ENCODE measurements around the gene FURIN.

Gene FURIN

DNA sequence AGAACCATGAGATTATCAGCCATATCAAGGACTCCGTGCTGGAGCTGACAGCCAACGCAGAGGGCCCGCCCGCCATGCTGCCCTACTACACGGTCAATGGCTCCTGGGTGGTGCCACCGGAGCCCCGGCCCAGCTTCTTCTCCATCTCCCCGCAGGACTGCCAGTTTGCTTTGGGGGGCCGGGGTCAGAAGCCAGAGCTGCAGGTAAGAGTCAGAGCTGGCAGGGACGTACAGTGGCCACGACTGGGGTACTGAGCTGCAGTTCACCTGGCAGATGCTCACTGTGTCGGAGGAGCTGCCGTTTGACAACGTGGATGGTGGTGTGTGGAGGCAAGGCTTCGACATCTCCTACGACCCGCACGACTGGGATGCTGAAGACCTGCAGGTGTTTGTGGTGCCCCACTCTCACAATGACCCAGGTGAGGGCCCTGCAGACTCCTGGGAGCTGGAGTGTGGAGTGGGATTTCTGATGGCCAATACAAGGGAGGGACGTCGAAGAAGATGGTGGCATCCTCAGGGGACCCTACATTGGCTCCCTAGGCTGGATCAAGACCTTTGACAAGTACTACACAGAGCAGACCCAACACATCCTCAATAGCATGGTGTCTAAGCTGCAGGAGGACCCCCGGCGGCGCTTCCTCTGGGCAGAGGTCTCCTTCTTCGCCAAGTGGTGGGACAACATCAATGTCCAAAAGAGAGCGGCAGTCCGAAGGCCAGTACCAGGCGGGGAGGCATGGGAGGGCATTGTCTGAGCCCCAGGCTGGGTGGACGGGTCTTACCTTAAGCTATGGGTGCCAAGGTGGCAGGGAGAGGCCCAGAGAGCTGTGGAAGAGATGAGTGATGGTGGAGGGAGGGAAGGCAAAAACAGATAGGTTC is 37.2 kb downstream of the FURIN start:
- Histone ChIP-seq H3K4me3 (replicated peaks; ENCODE audit: insufficient read depth, low read length) (no peak overlapping the region), H3K27me3 (ENCODE audit: insufficient read depth, poor library complexity, severe bottlenecking) (no peaks in the 10 kb centered on the region), H3K27ac (replicated peaks) (no peak overlapping the region)
- TF ChIP-seq REST (IDR thresholded peaks at IDR 0.05; ENCODE audit: insufficient replicate concordance, low read depth) = no peak
- DNase-seq (ENCODE audit: low read depth in 1 of 2, low spot score in 1 of 2) = no peak

DNA sequence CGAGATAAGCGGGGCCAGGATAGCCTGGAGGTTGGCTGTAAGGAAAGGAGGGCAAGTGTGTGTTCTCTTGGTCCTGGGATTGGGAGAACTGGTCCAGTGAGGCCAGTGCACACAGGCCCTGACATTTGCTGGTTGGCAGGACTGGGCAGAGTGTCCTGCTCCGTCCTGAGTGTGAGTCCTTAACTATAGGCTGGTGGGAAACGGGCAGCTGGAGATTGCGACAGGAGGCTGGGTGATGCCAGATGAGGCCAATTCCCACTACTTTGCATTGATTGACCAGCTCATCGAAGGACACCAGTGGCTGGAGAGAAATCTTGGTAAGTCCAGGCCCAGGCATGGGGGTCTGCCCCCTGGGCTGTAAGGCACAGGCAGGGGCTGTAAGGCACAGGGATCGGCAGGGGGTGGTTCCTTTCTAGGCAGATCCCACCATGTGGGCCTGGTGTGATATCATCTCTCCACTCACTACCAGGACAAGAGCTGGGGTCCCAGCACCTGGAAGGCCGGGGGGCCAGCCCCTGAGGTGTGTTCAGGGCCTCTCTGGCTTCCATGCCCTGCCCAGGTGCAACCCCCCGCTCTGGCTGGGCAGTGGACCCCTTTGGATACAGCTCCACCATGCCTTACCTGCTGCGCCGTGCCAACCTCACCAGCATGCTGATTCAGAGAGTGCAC is 37.9 kb downstream of the FURIN start:
- H3K27ac ChIP-seq (replicated peaks) = no peak overlapping the region
- DNase-seq (ENCODE audit: low read depth in 1 of 2, low spot score in 1 of 2) = no peak
- no peaks in the 10 kb centered on the region for H3K27me3 ChIP-seq (ENCODE audit: insufficient read depth, poor library complexity, severe bottlenecking)
- no peak for TF ChIP-seq REST (IDR thresholded peaks at IDR 0.05; ENCODE audit: insufficient replicate concordance, low read depth)
- TF ChIP-seq, protein P1, sequence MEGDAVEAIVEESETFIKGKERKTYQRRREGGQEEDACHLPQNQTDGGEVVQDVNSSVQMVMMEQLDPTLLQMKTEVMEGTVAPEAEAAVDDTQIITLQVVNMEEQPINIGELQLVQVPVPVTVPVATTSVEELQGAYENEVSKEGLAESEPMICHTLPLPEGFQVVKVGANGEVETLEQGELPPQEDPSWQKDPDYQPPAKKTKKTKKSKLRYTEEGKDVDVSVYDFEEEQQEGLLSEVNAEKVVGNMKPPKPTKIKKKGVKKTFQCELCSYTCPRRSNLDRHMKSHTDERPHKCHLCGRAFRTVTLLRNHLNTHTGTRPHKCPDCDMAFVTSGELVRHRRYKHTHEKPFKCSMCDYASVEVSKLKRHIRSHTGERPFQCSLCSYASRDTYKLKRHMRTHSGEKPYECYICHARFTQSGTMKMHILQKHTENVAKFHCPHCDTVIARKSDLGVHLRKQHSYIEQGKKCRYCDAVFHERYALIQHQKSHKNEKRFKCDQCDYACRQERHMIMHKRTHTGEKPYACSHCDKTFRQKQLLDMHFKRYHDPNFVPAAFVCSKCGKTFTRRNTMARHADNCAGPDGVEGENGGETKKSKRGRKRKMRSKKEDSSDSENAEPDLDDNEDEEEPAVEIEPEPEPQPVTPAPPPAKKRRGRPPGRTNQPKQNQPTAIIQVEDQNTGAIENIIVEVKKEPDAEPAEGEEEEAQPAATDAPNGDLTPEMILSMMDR (IDR thresholded peaks at IDR 0.05; ENCODE audit: insufficient read depth, low read length) = no peak
- no peak for TF ChIP-seq POLR2AphosphoS5 (IDR thresholded peaks at IDR 0.05; ENCODE audit: low read depth)
- TF ChIP-seq SPI1 (IDR thresholded peaks at IDR 0.05; ENCODE audit: borderline replicate concordance, low read depth) = no peak
- TF ChIP-seq GABPA (IDR thresholded peaks at IDR 0.05; ENCODE audit: low read depth) = no peak
- no peak overlapping the region for H3K4me3 ChIP-seq (replicated peaks; ENCODE audit: insufficient read depth, low read length)

DNA sequence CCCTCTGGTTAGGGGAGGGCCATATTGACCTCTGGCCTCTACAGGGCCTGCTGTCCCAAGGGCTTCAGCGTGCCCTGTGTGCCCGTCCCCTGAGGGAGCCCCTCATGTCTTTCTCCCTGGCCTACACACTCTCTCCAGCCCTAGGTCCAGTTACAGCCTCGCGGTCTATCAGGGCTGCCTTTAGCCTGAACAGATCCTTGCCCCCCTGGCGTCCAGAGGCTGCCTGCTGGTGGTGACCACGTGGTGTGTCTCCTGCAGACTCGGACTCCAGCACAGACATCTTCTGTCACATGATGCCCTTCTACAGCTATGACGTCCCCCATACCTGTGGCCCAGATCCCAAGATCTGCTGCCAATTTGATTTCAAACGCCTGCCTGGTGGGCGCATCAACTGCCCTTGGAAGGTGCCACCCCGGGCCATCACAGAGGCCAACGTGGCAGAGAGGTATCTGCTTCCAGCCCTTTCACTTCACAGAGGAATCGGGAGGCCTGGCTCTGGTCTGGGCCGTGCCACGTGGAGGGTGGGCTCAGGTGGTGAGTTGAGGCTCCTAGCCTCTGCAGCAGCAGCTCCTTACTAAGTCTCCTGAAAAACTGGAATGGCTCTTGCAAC is 38.8 kb downstream of the FURIN start:
- DNase-seq (ENCODE audit: low read depth in 1 of 2, low spot score in 1 of 2) = no peak
- no peaks in the 10 kb centered on the region for H3K27me3 ChIP-seq (ENCODE audit: insufficient read depth, poor library complexity, severe bottlenecking)
- no peak overlapping the region for H3K27ac ChIP-seq (replicated peaks)
- H3K4me3 ChIP-seq (replicated peaks; ENCODE audit: insufficient read depth, low read length) = no peak overlapping the region
- TF ChIP-seq POLR2AphosphoS5 (IDR thresholded peaks at IDR 0.05; ENCODE audit: low read depth) (no peak), REST (IDR thresholded peaks at IDR 0.05; ENCODE audit: insufficient replicate concordance, low read depth) (no peak), SPI1 (IDR thresholded peaks at IDR 0.05; ENCODE audit: borderline replicate concordance, low read depth) (no peak), GABPA (IDR thresholded peaks at IDR 0.05; ENCODE audit: low read depth) (no peak)
- TF ChIP-seq, protein P1 (IDR thresholded peaks at IDR 0.05; ENCODE audit: insufficient read depth, low read length) = no peak

All from HL-60 (cell line).